B cell (primary cell): ENCODE measurements around the gene NPPB.

Experiments
- CTCF ChIP-seq: fragments of 200-600 bp; IDR thresholded peaks from one replicate; pipeline ENCODE4 v1.8.0; 2022; ENCODE audit warnings: antibody characterized with exemption, mild to moderate bottlenecking
- EZH2 ChIP-seq: IDR thresholded peaks from 2 replicates; pipeline ENCODE4 v1.6.1; 2012; ENCODE audit warnings: borderline replicate concordance, low read depth, mild to moderate bottlenecking, moderate library complexity, low read length; ENCODE audit not compliant: insufficient read depth, poor library complexity, severe bottlenecking

GRCh38 chr1:11874624-11875023, 15.9 kb upstream of the NPPB start:
- TF ChIP-seq CTCF = no peak
- TF ChIP-seq EZH2 = no peak
